ENCODE results near the gene CDH10. TPM values are rescaled to one million over a fixed set of nuclear protein-coding genes. Genes with fewer than 3 reads are reported as not detected.

CDH10 gene
- total RNA-seq, 1 donor from 2014 or later: 0.11 TPM

- intact Hi-C loops (cut with DNase I): no loop called here
- DNase-seq (ENCODE audit: missing footprints) (no peak), ATAC-seq (no peak)
Observed at GRCh38 chr5:24615159-24615558, 29.6 kb downstream of the CDH10 start.

GRCh38 chr5:24609706-24610105 is 35.1 kb downstream of the CDH10 start:
- intact Hi-C loops (cut with DNase I): no loop called here
- DNase-seq (ENCODE audit: missing footprints) (no peak), ATAC-seq (no peak)

GRCh38 chr5:24606971-24607370 is 37.8 kb downstream of the CDH10 start:
- ATAC-seq (no peak), DNase-seq (ENCODE audit: missing footprints) (no peak)
- intact Hi-C loops (cut with DNase I): no loop called here

DNA sequence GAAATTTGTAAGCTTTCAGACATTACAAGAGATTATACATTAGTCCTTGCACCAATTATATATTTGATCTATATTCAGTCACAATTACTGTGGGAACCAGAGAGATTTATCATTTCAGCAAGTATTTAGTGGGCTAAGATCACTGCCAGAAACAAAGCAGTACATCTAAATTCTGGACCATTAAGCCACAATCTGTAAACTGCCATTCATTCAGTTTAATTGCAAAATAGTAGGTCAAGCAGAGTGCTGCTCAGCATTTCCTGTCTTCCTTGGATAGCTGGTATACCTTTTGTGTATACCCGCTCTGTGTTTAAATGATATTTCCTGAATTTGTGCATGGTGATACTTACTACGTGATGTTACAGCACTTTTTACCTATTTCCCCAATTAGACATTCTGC is 42.6 kb downstream of the CDH10 start:
- no peak for DNase-seq (ENCODE audit: missing footprints)
- intact Hi-C loops (cut with DNase I): no loop called here
- ATAC-seq: no peak

DNA sequence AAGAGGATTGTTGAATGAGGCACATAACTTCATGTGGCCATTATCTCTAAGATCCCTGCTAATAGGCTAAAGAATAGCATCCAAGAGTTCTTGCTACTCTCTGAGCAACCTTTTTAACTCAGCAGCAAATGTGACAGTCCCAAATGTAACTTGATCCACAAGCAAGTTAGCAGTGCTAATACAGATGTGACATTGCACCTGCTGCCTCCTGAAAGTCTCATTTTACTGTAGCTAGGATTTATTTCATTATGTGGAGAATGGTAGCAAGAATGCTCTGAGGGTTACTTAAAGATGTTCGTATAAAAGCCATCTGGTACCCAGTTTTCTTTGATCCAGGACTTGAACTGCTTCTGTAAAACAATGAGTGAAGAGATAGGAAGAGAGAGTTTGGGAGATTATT is 45.8 kb downstream of the CDH10 start:
- ATAC-seq (no peak), DNase-seq (ENCODE audit: missing footprints) (no peak)
- intact Hi-C loops (cut with DNase I): no loop called here

DNA sequence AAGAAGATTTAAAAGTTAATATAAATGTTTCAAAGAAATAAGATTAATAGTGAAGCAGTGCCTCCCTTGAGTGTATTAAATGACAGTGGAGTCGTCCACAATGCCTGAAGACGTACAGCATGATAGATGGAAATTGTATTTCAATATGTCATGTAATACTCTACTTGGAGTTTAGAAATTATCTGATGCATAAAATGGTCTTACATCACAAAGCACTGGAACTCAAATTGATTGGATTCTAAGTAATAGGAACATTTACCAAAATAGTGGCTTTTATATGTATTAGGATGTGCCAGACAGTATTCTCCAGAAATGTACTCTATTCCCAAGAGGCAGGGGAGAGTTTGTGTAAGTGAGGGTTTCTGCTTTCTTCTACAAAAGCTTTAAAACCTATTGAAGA is 49.4 kb downstream of the CDH10 start:
- intact Hi-C loops (cut with DNase I): no loop called here
- ATAC-seq (no peak), DNase-seq (ENCODE audit: missing footprints) (no peak)

DNA sequence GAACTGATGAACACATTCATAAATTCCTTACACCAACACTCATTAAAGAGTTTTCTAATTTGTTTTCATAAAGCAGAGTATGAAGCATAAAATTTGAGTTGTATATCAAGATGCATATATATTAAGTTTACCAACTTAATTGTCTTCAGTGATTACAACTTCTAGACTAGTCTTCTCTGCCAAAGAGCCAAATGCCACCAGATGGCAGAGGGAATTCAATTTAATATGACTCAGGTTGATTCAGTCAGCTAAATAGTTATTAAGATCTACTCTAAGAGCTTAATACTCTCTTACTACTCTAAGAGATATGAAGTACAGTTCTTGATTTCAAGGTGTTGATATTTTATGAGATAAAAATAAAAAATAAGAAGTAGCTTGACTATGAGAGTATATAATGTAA is 53.4 kb downstream of the CDH10 start:
- ATAC-seq: no peak
- DNase-seq (ENCODE audit: missing footprints): no peak
- intact Hi-C loops (cut with DNase I): no loop called here

DNA sequence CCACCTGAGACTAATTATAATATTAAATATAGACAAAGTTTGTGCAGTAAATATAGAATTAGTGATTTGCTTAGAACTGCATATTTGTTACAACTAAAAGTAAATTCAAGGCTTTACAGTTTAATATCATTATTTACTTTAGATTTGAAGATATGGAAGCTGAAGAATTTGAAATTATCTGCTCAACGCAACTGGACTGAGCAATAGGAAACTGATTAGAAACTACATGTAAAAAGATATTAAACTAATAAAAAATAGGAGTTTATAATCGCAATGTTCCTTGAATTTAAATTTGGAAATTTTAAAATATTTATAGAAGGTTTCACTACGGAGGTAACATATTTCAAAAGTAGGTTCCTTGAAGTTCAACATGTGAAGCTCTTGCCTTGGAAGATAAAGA is 55.2 kb downstream of the CDH10 start:
- ATAC-seq: no peak
- no peak for DNase-seq (ENCODE audit: missing footprints)
- intact Hi-C loops (cut with DNase I): no loop called here

DNA sequence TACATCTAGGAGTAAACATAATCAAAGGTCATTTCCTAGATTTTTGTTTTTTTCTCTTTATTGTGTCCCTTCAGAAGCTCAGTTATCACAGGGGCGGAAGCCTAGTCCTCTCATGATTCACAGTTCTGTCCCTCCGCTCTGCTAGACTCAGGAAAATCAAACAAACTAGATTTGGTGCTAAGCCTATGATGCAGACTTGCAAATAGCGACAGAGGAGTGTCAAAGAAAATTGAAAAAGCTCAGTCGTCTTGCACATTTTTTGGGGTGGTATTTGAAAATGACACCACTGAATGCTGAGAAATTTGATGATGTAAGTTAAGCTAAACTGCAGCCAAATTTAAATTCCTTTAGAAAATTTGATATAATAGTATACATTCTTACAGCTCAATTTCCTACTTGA is 59.0 kb downstream of the CDH10 start:
- intact Hi-C loops (cut with DNase I): no loop called here

GRCh38 chr5:24571302-24571701 is 73.5 kb downstream of the CDH10 start:
- ATAC-seq (no peak), DNase-seq (ENCODE audit: missing footprints) (no peak)
- intact Hi-C loops (cut with DNase I): no loop called here

More for the DNA sequence above, 59.0 kb downstream of the CDH10 start:
- ATAC-seq (no peak), DNase-seq (ENCODE audit: missing footprints) (no peak)

GRCh38 chr5:24566933-24567332 is 77.8 kb downstream of the CDH10 start:
- DNase-seq (ENCODE audit: missing footprints) (no peak), ATAC-seq (no peak)
- intact Hi-C loops (cut with DNase I): no loop called here

DNA sequence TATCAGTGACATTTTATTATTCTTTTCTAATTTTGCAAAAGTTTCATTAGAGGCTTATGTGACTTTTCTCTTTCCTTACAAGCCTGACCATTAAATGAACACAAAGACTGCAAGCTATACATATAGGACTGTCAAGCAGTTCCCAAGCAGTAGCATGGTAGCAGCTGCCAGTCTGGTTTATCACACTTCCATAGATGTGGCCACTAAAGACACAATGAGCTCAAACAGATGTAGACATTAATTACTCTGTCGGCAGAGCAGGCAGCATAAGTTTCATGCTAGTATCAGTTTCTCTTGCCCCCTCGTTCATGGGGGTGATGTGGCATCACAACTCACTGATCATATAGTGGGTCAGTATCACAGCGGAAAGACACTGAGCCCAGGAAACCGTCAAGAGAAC is 89.5 kb downstream of the CDH10 start:
- intact Hi-C loops (cut with DNase I): no loop called here
- DNase-seq (ENCODE audit: missing footprints): no peak
- ATAC-seq: no peak

GRCh38 chr5:24547132-24547531 is 97.6 kb downstream of the CDH10 start:
- DNase-seq (ENCODE audit: missing footprints): no peak
- ATAC-seq: no peak
- intact Hi-C loops (cut with DNase I): no loop called here

DNA sequence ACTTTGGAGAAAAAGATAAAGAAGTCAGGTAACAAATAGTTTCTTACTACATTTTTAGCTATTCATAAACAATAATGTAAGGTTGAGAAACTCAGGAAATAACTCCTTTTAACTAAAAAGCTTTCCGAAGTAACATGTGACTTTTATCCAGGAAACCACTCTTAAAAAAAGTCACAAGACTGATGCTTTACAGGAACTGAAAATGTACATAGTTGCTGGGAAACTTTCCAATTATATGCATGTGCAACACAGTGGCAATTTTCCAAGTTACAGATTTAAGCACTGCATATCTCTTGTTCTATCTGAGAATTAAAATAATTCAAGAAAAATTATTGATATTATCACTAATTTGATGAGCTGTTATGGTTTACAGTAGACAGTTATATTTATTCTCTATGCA is 105.2 kb downstream of the CDH10 start:
- ATAC-seq: no peak
- intact Hi-C loops (cut with DNase I): no loop called here
- no peak for DNase-seq (ENCODE audit: missing footprints)

DNA sequence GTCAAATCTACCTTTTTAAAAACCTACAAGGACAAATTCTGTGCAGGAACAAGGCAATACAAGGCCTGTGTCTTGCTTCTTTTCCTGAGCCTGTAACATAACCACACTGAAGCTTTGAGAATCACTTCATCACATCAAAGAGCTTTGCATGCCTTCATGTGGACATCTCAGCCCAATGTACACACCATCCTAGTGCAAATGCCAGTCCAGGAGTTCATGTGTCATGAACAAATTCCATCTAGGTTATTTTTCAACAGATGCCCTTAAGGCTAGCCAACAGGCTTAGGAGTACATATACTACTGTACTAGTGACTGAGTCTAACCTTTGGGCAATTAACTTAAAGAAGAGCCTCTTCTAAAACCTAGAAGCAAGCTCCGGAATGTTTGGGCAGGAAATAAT is 106.4 kb downstream of the CDH10 start:
- DNase-seq (ENCODE audit: missing footprints) (no peak), ATAC-seq (no peak)
- intact Hi-C loops (cut with DNase I): no loop called here

GRCh38 chr5:24535646-24536045 is 109.1 kb downstream of the CDH10 start:
- no peak for ATAC-seq
- no peak for DNase-seq (ENCODE audit: missing footprints)
- intact Hi-C loops (cut with DNase I): no loop called here

DNA sequence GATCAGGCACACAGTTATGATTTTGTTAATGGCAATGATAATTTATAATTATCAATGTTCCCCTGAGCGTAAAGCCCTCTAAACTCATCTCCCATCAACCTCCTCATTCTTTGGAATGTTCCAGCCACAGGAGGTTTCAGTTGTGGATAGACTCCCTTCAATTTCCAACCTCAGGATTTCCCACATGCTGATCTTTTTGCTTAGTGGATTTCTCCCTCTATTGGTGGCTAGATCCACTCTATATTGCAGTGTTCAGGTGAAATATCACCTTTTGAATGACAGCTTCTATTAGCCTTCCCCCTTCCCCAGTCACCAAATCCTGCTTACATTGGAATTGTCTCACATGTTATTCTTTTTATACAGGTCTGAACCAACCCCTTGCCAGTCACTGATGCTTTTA is 113.9 kb downstream of the CDH10 start:
- no peak for DNase-seq (ENCODE audit: missing footprints)
- intact Hi-C loops (cut with DNase I): no loop called here

DNA sequence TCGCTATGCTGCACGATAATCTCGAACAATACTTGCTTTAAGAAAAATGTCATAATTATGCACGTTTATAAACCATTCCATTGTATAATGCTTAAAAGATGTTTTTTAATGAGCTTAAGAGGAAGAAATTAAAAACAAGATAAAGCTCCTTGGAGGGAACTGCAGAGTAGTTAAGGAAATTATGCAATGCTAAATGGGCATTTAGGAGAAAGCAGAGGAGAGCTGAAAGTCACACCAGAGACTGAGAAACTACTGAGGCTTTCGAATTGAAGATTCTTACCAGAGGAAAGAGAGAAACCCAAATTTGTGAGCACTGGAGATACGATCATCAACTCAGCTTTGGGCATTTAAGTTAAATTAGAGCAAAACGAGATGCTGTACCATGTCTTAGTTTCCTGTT is 119.4 kb downstream of the CDH10 start:
- ATAC-seq (no peak), DNase-seq (ENCODE audit: missing footprints) (no peak)
- intact Hi-C loops (cut with DNase I): no loop called here

More for the DNA sequence above, 113.9 kb downstream of the CDH10 start:
- no peak for ATAC-seq

DNA sequence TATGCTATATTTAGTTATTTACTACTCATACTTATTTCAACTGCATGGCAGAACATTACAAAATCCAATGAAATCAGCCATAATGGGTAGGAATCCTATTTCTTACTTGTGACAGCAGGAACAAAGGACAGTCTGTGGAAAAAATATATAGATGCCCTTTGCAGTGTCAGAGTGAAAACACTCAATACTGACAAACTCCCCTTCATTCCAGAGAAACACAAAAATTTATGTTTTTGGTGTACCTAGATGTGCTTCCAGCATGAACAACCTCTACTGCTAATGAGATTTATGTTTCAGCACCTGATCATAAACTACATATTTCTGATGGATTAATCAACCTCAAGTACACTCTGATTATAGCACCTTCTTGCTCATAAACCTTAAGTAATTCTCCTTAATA is 132.4 kb downstream of the CDH10 start:
- intact Hi-C loops (cut with DNase I): no loop called here
- DNase-seq (ENCODE audit: missing footprints) (no peak), ATAC-seq (no peak)

- ATAC-seq (no peak), DNase-seq (ENCODE audit: missing footprints) (no peak)
- intact Hi-C loops (cut with DNase I): no loop called here
Observed at GRCh38 chr5:24510523-24510988, 134.2 kb downstream of the CDH10 start.

- no peak for DNase-seq (ENCODE audit: missing footprints)
- intact Hi-C loops (cut with DNase I): no loop called here
- no peak for ATAC-seq
Observed at GRCh38 chr5:24509943-24510342, 134.8 kb downstream of the CDH10 start.

DNA sequence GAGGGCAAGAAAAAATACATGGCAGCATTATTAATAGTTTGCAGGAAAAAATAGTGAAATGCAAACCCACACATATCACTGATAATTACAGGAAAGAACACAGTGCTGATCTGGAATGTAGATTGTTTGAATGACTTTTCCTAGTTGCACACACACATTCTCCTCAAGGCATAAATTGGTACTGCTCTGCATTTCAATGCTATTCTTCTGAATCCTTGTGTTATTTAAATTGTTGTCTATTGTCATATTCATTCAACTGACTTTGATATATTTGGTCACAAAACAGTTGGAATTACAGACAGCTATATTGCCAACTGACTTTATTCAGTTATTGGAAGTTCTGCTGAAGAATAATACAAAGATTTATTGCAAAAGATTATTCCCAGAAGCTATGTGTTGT is 139.5 kb downstream of the CDH10 start:
- intact Hi-C loops (cut with DNase I): no loop called here
- ATAC-seq (no peak), DNase-seq (ENCODE audit: missing footprints) (no peak)
